Stomach (tissue), 9 donors: ENCODE measurements around the gene BSG. TPM values are rescaled to one million over a fixed set of nuclear protein-coding genes. Genes with fewer than 3 reads are reported as not detected.
"Not testable (repeated sequence)": the region's sequence is repeated elsewhere in the genome, so short reads cannot be mapped to it uniquely, and the experiment has no call there.

Experiments used
- DNase-seq, 2 donors: peaks; one replicate each; pipeline versions ENCODE4 v3.0.0 to v3.0.0-alpha.2; 2013 to 2019
- H3K27ac ChIP-seq, 5 donors: fragments of 200-600 bp in 4 of 5; sonication (generic) in 4 of 5; one replicate each; pipeline ENCODE4 v1.5.1; 2013 to 2019; ENCODE audit warnings: mild to moderate bottlenecking in 1 of 5, moderate library complexity in 1 of 5
- H3K27me3 ChIP-seq, 3 donors: fragments of 200-600 bp; sonication (generic); one replicate each; pipeline ENCODE4 v1.5.1; 2017 to 2019; ENCODE audit warnings: mixed run types in 1 of 3
- H3K36me3 ChIP-seq, 4 donors: fragments of 200-600 bp; sonication (generic); 1 replicate in 3 of 4; 2 replicates in 1 of 4; pipeline ENCODE4 v1.5.1; 2016 to 2019
- H3K4me1 ChIP-seq, 4 donors: fragments of 200-600 bp; sonication (generic); one replicate each; pipeline ENCODE4 v1.5.1; 2016 to 2019
- H3K4me3 ChIP-seq, 4 donors: fragments of 200-600 bp; sonication (generic) in 3 of 4; one replicate each; pipeline ENCODE4 v1.5.1; 2016 to 2019; ENCODE audit warnings: mild to moderate bottlenecking in 1 of 4
- H3K9me3 ChIP-seq, 4 donors: fragments of 200-600 bp; sonication (generic); one replicate each; pipeline ENCODE4 v1.5.1; 2016 to 2019
- CTCF ChIP-seq, 7 experiments: fragments of 450-650 bp in 4 of 7; fragments of 200-600 bp in 3 of 7; sonication (generic) in 3 of 7; IDR thresholded peaks; one replicate each; pipeline ENCODE4 v1.5.1; 2016 to 2019; ENCODE audit warnings: antibody characterized with exemption in 7 of 7, control low read depth in 2 of 7, mild to moderate bottlenecking in 1 of 7
- EP300 ChIP-seq: sonication (generic); formaldehyde crosslinking; IDR thresholded peaks from one replicate; pipeline ENCODE4 v1.6.1; 2017; ENCODE audit warnings: antibody characterized with exemption
- POLR2A ChIP-seq, 4 donors: fragments of 450-650 bp; IDR thresholded peaks; one replicate each; pipeline ENCODE4 v1.6.1; 2016; ENCODE audit warnings: antibody characterized with exemption in 4 of 4, control low read depth in 2 of 4, mild to moderate bottlenecking in 1 of 4, moderate library complexity in 1 of 4
- POLR2AphosphoS5 ChIP-seq, 3 donors: sonication (generic); formaldehyde crosslinking; IDR thresholded peaks; one replicate each; pipeline ENCODE4 v1.6.1; 2016; ENCODE audit warnings: antibody characterized with exemption in 3 of 3
- WGBS, 5 donors: extraction: QIAGEN DNeasy Blood & Tissue Kit in 3 of 5; methylation state at CpG; one replicate each; pipeline versions ENCODE4 v1.1.5 to v1.1.7; 2013 to 2018; 5-methylcytosine and 5-hydroxymethylcytosine counted together
- intact Hi-C: fragments of 100-400 bp; cut with DNase I; formaldehyde crosslinking; loops from one replicate; pipeline ENCODE4 v1.15.1; 2023; ENCODE audit warnings: low total_unique reads
- polyA plus RNA-seq, 3 donors: library from polyadenylated mRNA; stranded (reverse); fragments of 200-250 nt; gene quantifications; one replicate each; pipeline ENCODE4 v1.2.3, GENCODE V29; 2013
- total RNA-seq, 5 donors: library from RNA; depleted of rRNA; stranded (reverse); fragments of >200 nt; gene quantifications; one replicate each; pipeline versions ENCODE4 v1.1.0 to v1.2.3, GENCODE V29; 2014 to 2016
- donor health status: healthy with polysubstance abuse.
- donor health status: Bipolar disorder and iron deficiency.
- donor health status: healthy.

BSG gene
- total and polyA plus RNA-seq, 8 donors, result 184 to 1,029 (median 331) TPM

- no peak for DNase-seq
- no peaks in the 10 kb centered on the region for H3K9me3 ChIP-seq
- peaks cover 5 to 43% (median 9%) of the 10 kb centered on the region in 3 donors for H3K27me3 ChIP-seq
- no peak overlapping the region for H3K27ac ChIP-seq
- intact Hi-C loops, result no loop called here
- 81 to 90% (median 88%) methylated on average over 17 to 27 of the region's 27 CpGs for WGBS, 5 donors
- peaks cover 6 to 31% (median 19%) of the 10 kb centered on the region in 4 donors for H3K4me1 ChIP-seq
- no peak overlapping the region for H3K4me3 ChIP-seq
- TF ChIP-seq POLR2A (IDR thresholded peaks at IDR 0.05) (no peak), CTCF (IDR thresholded peaks at IDR 0.05) (no peak)
- H3K36me3 ChIP-seq, result peaks cover 39 to 55% (median 50%) of the 10 kb centered on the region in 4 donors
Measured at GRCh38 chr19:583198-583967, 11.0 kb downstream of the BSG start.

- peaks cover 39 to 50% (median 47%) of the 10 kb centered on the region in 4 donors for H3K36me3 ChIP-seq
- H3K27ac ChIP-seq, result no peak overlapping the region
- TF ChIP-seq POLR2A (IDR thresholded peaks at IDR 0.05) (no peak), CTCF (IDR thresholded peaks at IDR 0.05) (no peak), EP300 (no peak), POLR2AphosphoS5 (IDR thresholded peaks at IDR 0.05) (no peak)
- peaks cover 9 to 34% (median 24%) of the 10 kb centered on the region in 4 donors for H3K4me1 ChIP-seq
- H3K9me3 ChIP-seq, result no peaks in the 10 kb centered on the region
- H3K4me3 ChIP-seq, result no peak overlapping the region
- 51 to 79% (median 67%) methylated on average over 3 to 5 of the region's 5 CpGs for WGBS, 5 donors
- H3K27me3 ChIP-seq, result peaks cover 9 to 49% (median 14%) of the 10 kb centered on the region in 3 donors
- DNase-seq, result no peak
- intact Hi-C loops, result no loop called here
Measured at GRCh38 chr19:583968-584239, 11.5 kb downstream of the BSG start.

- Histone ChIP-seq H3K27me3 (peaks cover 14 to 54% (median 19%) of the 10 kb centered on the region in 3 donors), H3K4me3 (no peak overlapping the region), H3K27ac (no peak overlapping the region), H3K9me3 (no peaks in the 10 kb centered on the region), H3K4me1 (peaks cover 9 to 34% (median 29%) of the 10 kb centered on the region in 4 donors), H3K36me3 (peaks cover 37 to 45% (median 42%) of the 10 kb centered on the region in 4 donors)
- TF ChIP-seq POLR2AphosphoS5 (IDR thresholded peaks at IDR 0.05), result peak in 1 of 3 donors; percentile 44
- TF ChIP-seq EP300, result no peak
- peak in 5 of 7 experiments; percentile 63 to 83 (median 68) for TF ChIP-seq CTCF (IDR thresholded peaks at IDR 0.05)
- no peak for TF ChIP-seq POLR2A (IDR thresholded peaks at IDR 0.05)
- peak; percentile 56 to 81 for DNase-seq
- 17 to 35% (median 22%) methylated on average over 28 to 38 of the region's 38 CpGs for WGBS, 5 donors
- intact Hi-C loops, result no loop called here
Measured at GRCh38 chr19:584240-585001, 12.0 kb downstream of the BSG start.

GRCh38 chr19:585146-585545 lies 12.8 kb downstream of the BSG start:
- intact Hi-C loops, DNase-seq, H3K4me3 ChIP-seq, H3K9me3 ChIP-seq, H3K27ac ChIP-seq: not testable (repeated sequence)
- 80 to 85% (median 82%) methylated on average over 23 to 34 of the region's 34 CpGs for WGBS, 5 donors
- peaks cover 15 to 56% (median 21%) of the 10 kb centered on the region in 3 donors for H3K27me3 ChIP-seq
- peaks cover 9 to 33% (median 30%) of the 10 kb centered on the region in 4 donors for H3K4me1 ChIP-seq
- H3K36me3 ChIP-seq, result peaks cover 30 to 37% (median 35%) of the 10 kb centered on the region in 4 donors
